HEK293 (cell line): ENCODE data around the gene ZNF569.
A peak's percentile ranks its signal among the peaks of the same experiment; 100 is the strongest.

ENCODE experiments used
- GLIS2 ChIP-seq: fragments of 450-650 bp; formaldehyde crosslinking; IDR thresholded peaks from 2 replicates; pipeline ENCODE4 v1.5.1; 2016; ENCODE audit warnings: missing biosample characterization, missing genetic modification characterization
- RBAK ChIP-seq: fragments of 450-650 bp; formaldehyde crosslinking; IDR thresholded peaks from 2 replicates; pipeline ENCODE4 v1.5.1; 2016; ENCODE audit warnings: missing biosample characterization, missing genetic modification characterization
- TCF7L2 ChIP-seq: IDR thresholded peaks from 2 replicates; pipeline ENCODE4 v1.6.1; 2011; ENCODE audit warnings: low read depth, mild to moderate bottlenecking, inconsistent platforms, low read length, moderate library complexity, borderline replicate concordance
- ZBTB48 ChIP-seq: fragments of 450-650 bp; formaldehyde crosslinking; IDR thresholded peaks from 2 replicates; pipeline ENCODE4 v1.5.1; 2016; ENCODE audit warnings: missing biosample characterization, missing genetic modification characterization
- ZBTB49 ChIP-seq: fragments of 450-650 bp; formaldehyde crosslinking; IDR thresholded peaks from 2 replicates; pipeline ENCODE4 v1.5.1; 2016; ENCODE audit warnings: missing biosample characterization, missing genetic modification characterization, low read depth
- ZBTB8A ChIP-seq: fragments of 450-650 bp; formaldehyde crosslinking; IDR thresholded peaks from 2 replicates; pipeline ENCODE4 v1.5.1; 2016; ENCODE audit warnings: missing biosample characterization, missing genetic modification characterization
- ZNF10 ChIP-seq: fragments of 450-650 bp; formaldehyde crosslinking; IDR thresholded peaks from 2 replicates; pipeline ENCODE4 v1.5.1; 2017; ENCODE audit warnings: missing biosample characterization, missing genetic modification characterization
- ZNF146 ChIP-seq: fragments of 450-650 bp; formaldehyde crosslinking; IDR thresholded peaks from 2 replicates; pipeline ENCODE4 v1.5.1; 2016; ENCODE audit warnings: missing biosample characterization, missing genetic modification characterization
- ZNF23 ChIP-seq: fragments of 450-650 bp; formaldehyde crosslinking; IDR thresholded peaks from 2 replicates; pipeline ENCODE4 v1.5.1; 2016; ENCODE audit warnings: missing biosample characterization, missing genetic modification characterization, borderline replicate concordance
- ZNF324 ChIP-seq: fragments of 450-650 bp; formaldehyde crosslinking; IDR thresholded peaks from 2 replicates; pipeline ENCODE4 v1.5.1; 2016; ENCODE audit warnings: missing biosample characterization, missing genetic modification characterization
- ZNF394 ChIP-seq: fragments of 450-650 bp; formaldehyde crosslinking; IDR thresholded peaks from 2 replicates; pipeline ENCODE4 v1.5.1; 2016; ENCODE audit warnings: missing biosample characterization, missing genetic modification characterization, mild to moderate bottlenecking, moderate library complexity, borderline replicate concordance
- ZNF449 ChIP-seq: fragments of 450-650 bp; formaldehyde crosslinking; IDR thresholded peaks from 2 replicates; pipeline ENCODE4 v1.5.1; 2017; ENCODE audit warnings: missing biosample characterization, mild to moderate bottlenecking, missing genetic modification characterization, moderate library complexity
- ZNF518A ChIP-seq: fragments of 450-650 bp; formaldehyde crosslinking; conservative IDR thresholded peaks from 2 replicates; pipeline ENCODE4 v1.5.1; 2016; ENCODE audit warnings: low read depth, missing biosample characterization, missing genetic modification characterization
- ZNF558 ChIP-seq: fragments of 450-650 bp; formaldehyde crosslinking; IDR thresholded peaks from 2 replicates; pipeline ENCODE4 v1.5.1; 2016; ENCODE audit warnings: missing biosample characterization, missing genetic modification characterization
- ZNF645 ChIP-seq: fragments of 450-650 bp; formaldehyde crosslinking; IDR thresholded peaks from 2 replicates; pipeline ENCODE4; 2016; ENCODE audit warnings: missing biosample characterization, missing genetic modification characterization
- ZNF777 ChIP-seq: fragments of 450-650 bp; formaldehyde crosslinking; IDR thresholded peaks from 2 replicates; pipeline ENCODE4 v1.5.1; 2017; ENCODE audit warnings: missing biosample characterization, missing genetic modification characterization, borderline replicate concordance
- ZXDB ChIP-seq: fragments of 450-650 bp; formaldehyde crosslinking; IDR thresholded peaks from 2 replicates; pipeline ENCODE4 v1.5.1; 2016; ENCODE audit warnings: missing biosample characterization, missing genetic modification characterization

Gene ZNF569

GRCh38 chr19:37466798-37467607, at the start of gene ZNF569 (continued):
- peak; percentile 44 for TF ChIP-seq ZNF146 (tag by site-specific recombination)
- TF ChIP-seq ZXDB (tag by site-specific recombination) = peak; percentile 100
- no peak for TF ChIP-seq ZNF645
- TF ChIP-seq ZNF518A (tag by site-specific recombination) = peak; percentile 97
- TF ChIP-seq ZNF394 (tag by site-specific recombination) = peak; percentile 83
- TF ChIP-seq GLIS2 (tag by site-specific recombination) = peak; percentile 90
- TF ChIP-seq ZNF23 = no peak
- peak; percentile 76 for TF ChIP-seq ZBTB8A
- TF ChIP-seq ZNF10 (tag by site-specific recombination) = 0 out of 2 replicates have a peak, but pooled peaks have one; percentile 9
- peak; percentile 91; the same call in 1 of the 2 replicates for TF ChIP-seq ZNF777 (tag by site-specific recombination)
- TF ChIP-seq TCF7L2 = no peak
- TF ChIP-seq ZNF449 (tag by site-specific recombination) = peak; percentile 56
- TF ChIP-seq RBAK (tag by site-specific recombination) = no peak
- TF ChIP-seq ZNF324 (tag by site-specific recombination) = peak; percentile 94
- peak; percentile 81 for TF ChIP-seq ZBTB48 (tag by site-specific recombination)
- no peak for TF ChIP-seq ZBTB49
- peak; percentile 80; the same call in 1 of the 2 replicates for TF ChIP-seq ZNF558
